Mesendoderm (in vitro differentiated cells): Measurements from ENCODE around the gene VCAN. TPM values are rescaled to one million over a fixed set of nuclear protein-coding genes. Genes with fewer than 3 reads are reported as not detected.

Source experiments
- DNase-seq: peaks from one replicate; pipeline ENCODE4 v3.0.0; 2013
- H2AK5ac ChIP-seq: 2 replicates; pipeline ENCODE4 v1.6.1; 2013; ENCODE audit warnings: low read length, inconsistent platforms
- H2BK120ac ChIP-seq: 2 replicates; pipeline ENCODE4 v1.6.1; 2013; ENCODE audit warnings: low read depth, mild to moderate bottlenecking, low read length, moderate library complexity, mixed read lengths
- H2BK15ac ChIP-seq: replicated peaks from 2 replicates; pipeline ENCODE4 v1.6.1; 2013; ENCODE audit warnings: low read depth, mild to moderate bottlenecking, moderate library complexity
- H2BK5ac ChIP-seq: 2 replicates; pipeline ENCODE4 v1.6.1; 2013; ENCODE audit warnings: low read length, inconsistent platforms
- H3K18ac ChIP-seq: 2 replicates; pipeline ENCODE4 v1.6.1; 2013; ENCODE audit warnings: mild to moderate bottlenecking, low read length, mixed read lengths
- H3K23ac ChIP-seq: one replicate; pipeline ENCODE4 v1.6.1; 2013; ENCODE audit warnings: low read length
- H3K27ac ChIP-seq: 2 replicates; pipeline ENCODE4 v1.5.1; 2013; ENCODE audit warnings: low read depth, mild to moderate bottlenecking, inconsistent platforms, low read length, moderate library complexity
- H3K27me3 ChIP-seq: 2 replicates; pipeline ENCODE4 v1.6.1; 2013; ENCODE audit warnings: low read length, control low read depth, mild to moderate bottlenecking, inconsistent platforms; ENCODE audit not compliant: insufficient read depth, poor library complexity
- H3K36me3 ChIP-seq: 2 replicates; pipeline ENCODE4 v1.6.1; 2013; ENCODE audit warnings: low read length, inconsistent platforms; ENCODE audit not compliant: control insufficient read depth, insufficient read depth
- H3K4ac ChIP-seq: one replicate; pipeline ENCODE4 v1.6.1; 2013; ENCODE audit warnings: low read depth, mild to moderate bottlenecking, low read length, moderate library complexity
- H3K4me1 ChIP-seq: 2 replicates; pipeline ENCODE4 v1.6.1; 2013; ENCODE audit warnings: low read depth, low read length, inconsistent platforms; ENCODE audit not compliant: control insufficient read depth
- H3K4me2 ChIP-seq: 2 replicates; pipeline ENCODE4 v1.6.1; 2013; ENCODE audit warnings: low read length
- H3K4me3 ChIP-seq: 2 replicates; pipeline ENCODE4 v1.5.1; 2013; ENCODE audit warnings: mild to moderate bottlenecking, low read length
- H3K56ac ChIP-seq: one replicate; pipeline ENCODE4 v1.6.1; 2013; ENCODE audit warnings: low read length
- H3K79me1 ChIP-seq: 2 replicates; pipeline ENCODE4 v1.6.1; 2013; ENCODE audit warnings: low read length, inconsistent platforms
- H3K79me2 ChIP-seq: 2 replicates; pipeline ENCODE4 v1.6.1; 2013; ENCODE audit warnings: mild to moderate bottlenecking, low read length; ENCODE audit not compliant: control insufficient read depth, insufficient read depth
- H3K9ac ChIP-seq: 2 replicates; pipeline ENCODE4 v1.6.1; 2013; ENCODE audit warnings: low read length, inconsistent platforms
- H4K5ac ChIP-seq: one replicate; pipeline ENCODE4 v1.6.1; 2013; ENCODE audit warnings: low read length
- H4K8ac ChIP-seq: one replicate; pipeline ENCODE4 v1.6.1; 2013; ENCODE audit warnings: low read depth, mild to moderate bottlenecking, control low read depth, low read length, moderate library complexity
- WGBS: extraction: QIAGEN DNeasy Blood & Tissue Kit; methylation state at CpG from one replicate; pipeline ENCODE4 v1.1.7; 2013; ENCODE audit warnings: low lambda C conversion rate, missing lambda C conversion rate; ENCODE audit not compliant: insufficient coverage; ENCODE audit errors: extremely low coverage; 5-methylcytosine and 5-hydroxymethylcytosine counted together
- polyA plus RNA-seq, 2 experiments: library from polyadenylated mRNA; stranded (reverse); fragments of 200-250 nt; gene quantifications; one replicate each; pipeline ENCODE4 v1.2.3, GENCODE V29; 2013

Gene VCAN
- polyA plus RNA-seq (2013, experiment 1 of 2) = 115 TPM
- polyA plus RNA-seq (2013, experiment 2 of 2) = 116 TPM

DNA sequence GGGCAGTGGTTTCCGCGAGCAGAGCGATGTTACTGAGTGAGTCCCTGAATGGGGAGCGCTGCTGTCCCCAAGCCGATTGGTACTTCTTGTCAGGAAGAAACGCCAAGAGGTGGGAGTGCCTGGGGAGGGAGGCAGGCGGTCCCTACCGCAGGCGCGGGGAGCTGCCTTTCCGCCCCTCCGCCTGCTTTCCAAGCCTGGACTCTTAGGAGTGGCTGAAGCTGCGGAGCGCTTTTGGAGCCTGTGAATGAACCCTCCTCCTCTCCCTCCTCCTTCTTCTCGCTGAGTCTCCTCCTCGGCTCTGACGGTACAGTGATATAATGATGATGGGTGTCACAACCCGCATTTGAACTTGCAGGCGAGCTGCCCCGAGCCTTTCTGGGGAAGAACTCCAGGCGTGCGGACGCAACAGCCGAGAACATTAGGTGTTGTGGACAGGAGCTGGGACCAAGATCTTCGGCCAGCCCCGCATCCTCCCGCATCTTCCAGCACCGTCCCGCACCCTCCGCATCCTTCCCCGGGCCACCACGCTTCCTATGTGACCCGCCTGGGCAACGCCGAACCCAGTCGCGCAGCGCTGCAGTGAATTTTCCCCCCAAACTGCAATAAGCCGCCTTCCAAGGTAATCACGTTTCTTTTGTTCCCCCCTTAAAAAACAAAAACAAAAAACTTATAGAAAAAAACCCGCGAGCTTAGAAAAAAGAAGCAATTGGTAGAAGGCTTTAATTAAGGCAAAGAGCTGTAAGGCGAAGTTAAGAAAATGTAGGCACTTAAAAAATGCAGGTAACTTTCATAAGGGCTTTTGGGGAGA is at the start of gene VCAN:
Gene VCAN (plus strand): TSS at position 340 of the 808 bp plus-strand sequence. CDS start 11,775 bp downstream, outside the sequence.
- DNase-seq = peak; percentile 94
- no peak within 1 kb of the TSS for H2AK5ac ChIP-seq
- H3K9ac ChIP-seq = peak within 1 kb of the TSS; percentile 82
- no CpG with 5 or more reads among the region's 43 CpGs for WGBS
- no peak within 1 kb of the TSS for H2BK15ac ChIP-seq
- H4K5ac ChIP-seq = no peak within 1 kb of the TSS
- H3K56ac ChIP-seq = peak within 1 kb of the TSS; percentile 89
- H3K4me3 ChIP-seq = peak within 1 kb of the TSS; percentile 57
- peak within 1 kb of the TSS; percentile 74 for H3K4me2 ChIP-seq
- no peaks in the 10 kb centered on the region for H3K36me3 ChIP-seq
- H3K79me1 ChIP-seq = no peaks in the 10 kb centered on the region
- peak within 1 kb of the TSS; percentile 69 for H2BK5ac ChIP-seq
- peak within 1 kb of the TSS; percentile 85 for H3K27ac ChIP-seq
- H2BK120ac ChIP-seq = no peak within 1 kb of the TSS
- peak within 1 kb of the TSS; percentile 69 for H3K23ac ChIP-seq
- H3K4ac ChIP-seq = peak within 1 kb of the TSS; percentile 84
- H3K79me2 ChIP-seq = peaks cover 13% of the 10 kb centered on the region
- no peak within 1 kb of the TSS for H4K8ac ChIP-seq
- peak within 1 kb of the TSS; percentile 82 for H3K18ac ChIP-seq
- peaks cover 10% of the 10 kb centered on the region for H3K4me1 ChIP-seq
- H3K27me3 ChIP-seq = no peaks in the 10 kb centered on the region

DNA sequence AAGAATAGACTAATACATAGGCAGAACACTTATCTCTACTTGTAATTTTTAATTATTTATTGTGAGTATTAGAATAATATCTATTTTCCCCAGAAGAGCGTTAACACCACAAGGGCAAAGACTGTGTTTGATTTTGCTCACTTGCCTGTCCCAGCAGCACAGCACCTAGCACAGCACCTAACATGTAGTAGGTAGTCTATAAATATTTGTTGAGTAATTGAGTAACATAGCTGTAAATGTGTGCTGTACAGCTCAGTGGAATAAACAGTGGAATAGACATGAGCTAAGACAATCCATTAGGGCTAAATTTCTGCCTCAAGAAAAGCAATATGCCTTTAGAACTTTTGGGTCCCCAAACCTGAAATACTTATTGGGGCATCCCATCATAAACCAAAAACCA is 49.3 kb upstream of the VCAN start:
- no peak for DNase-seq
- Histone ChIP-seq H3K9ac (no peak overlapping the region), H2BK5ac (no peak overlapping the region), H2AK5ac (no peak overlapping the region), H2BK15ac (no peak overlapping the region), H3K4ac (no peak overlapping the region), H4K5ac (no peak overlapping the region), H3K18ac (no peak overlapping the region), H4K8ac (no peak overlapping the region), H3K27ac (no peak overlapping the region), H3K23ac (no peak overlapping the region), H3K4me1 (no peaks in the 10 kb centered on the region), H3K4me3 (no peak overlapping the region), H3K79me1 (no peaks in the 10 kb centered on the region), H3K36me3 (no peaks in the 10 kb centered on the region), H3K27me3 (no peaks in the 10 kb centered on the region), H3K79me2 (no peaks in the 10 kb centered on the region), H2BK120ac (no peak overlapping the region), H3K4me2 (no peak overlapping the region), H3K56ac (no peak overlapping the region)
- WGBS = no CpG with 5 or more reads among the region's 1 CpG

DNA sequence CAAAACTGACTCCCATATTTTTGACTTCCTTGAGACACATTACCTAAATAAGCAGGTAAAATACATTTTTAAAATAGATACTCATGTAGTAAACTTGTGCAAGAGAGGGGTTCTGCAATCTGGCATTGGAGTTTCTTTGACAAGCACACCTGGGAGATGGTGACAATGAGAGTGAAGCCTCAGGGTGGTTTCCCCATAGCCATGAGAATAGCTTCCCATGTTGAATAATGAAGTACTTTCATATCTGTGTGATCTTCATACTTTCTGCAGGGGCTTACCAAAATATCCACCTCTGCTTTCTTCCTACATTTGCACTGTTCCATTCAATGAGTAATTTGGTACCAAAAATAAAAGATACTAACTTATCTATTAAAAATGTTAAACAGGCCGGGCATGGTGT is 44.7 kb upstream of the VCAN start:
- H2AK5ac ChIP-seq = no peak overlapping the region
- no CpG with 5 or more reads among the region's 1 CpG for WGBS
- H3K79me1 ChIP-seq = no peaks in the 10 kb centered on the region
- H2BK5ac ChIP-seq = no peak overlapping the region
- no peaks in the 10 kb centered on the region for H3K4me1 ChIP-seq
- H4K5ac ChIP-seq = no peak overlapping the region
- H3K27me3 ChIP-seq = no peaks in the 10 kb centered on the region
- no peak overlapping the region for H3K4ac ChIP-seq
- no peaks in the 10 kb centered on the region for H3K79me2 ChIP-seq
- no peak overlapping the region for H3K56ac ChIP-seq
- no peak overlapping the region for H3K27ac ChIP-seq
- no peak for DNase-seq
- no peak overlapping the region for H2BK120ac ChIP-seq
- no peak overlapping the region for H3K9ac ChIP-seq
- no peak overlapping the region for H2BK15ac ChIP-seq
- H3K18ac ChIP-seq = no peak overlapping the region
- no peak overlapping the region for H3K4me2 ChIP-seq
- H3K4me3 ChIP-seq = no peak overlapping the region
- H3K36me3 ChIP-seq = no peaks in the 10 kb centered on the region
- no peak overlapping the region for H3K23ac ChIP-seq
- no peak overlapping the region for H4K8ac ChIP-seq

DNA sequence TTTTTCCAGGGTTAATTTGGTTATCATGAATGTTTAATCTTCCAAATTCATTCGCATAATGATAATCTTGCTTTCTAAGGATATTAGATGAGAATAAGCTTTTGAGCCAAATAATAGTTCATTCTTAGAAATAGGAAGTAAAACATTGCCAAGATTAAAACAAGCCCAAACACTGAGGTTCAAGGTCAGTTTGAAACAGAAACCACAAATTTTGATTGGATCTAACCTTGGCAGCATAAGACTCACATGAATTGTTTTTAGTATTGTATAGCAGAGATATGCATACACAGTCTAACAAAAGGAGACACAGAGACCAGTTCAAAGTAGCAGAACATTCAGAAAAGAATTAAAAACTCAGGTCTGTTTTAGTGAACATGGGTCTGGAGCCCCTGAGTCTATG is 43.4 kb upstream of the VCAN start:
- WGBS = no CpG with 5 or more reads among the region's 1 CpG
- H3K79me1 ChIP-seq = no peaks in the 10 kb centered on the region
- no peak overlapping the region for H4K8ac ChIP-seq
- H2BK5ac ChIP-seq = no peak overlapping the region
- no peaks in the 10 kb centered on the region for H3K4me1 ChIP-seq
- H2AK5ac ChIP-seq = no peak overlapping the region
- no peak overlapping the region for H3K18ac ChIP-seq
- H2BK120ac ChIP-seq = no peak overlapping the region
- no peak overlapping the region for H3K4ac ChIP-seq
- H3K56ac ChIP-seq = no peak overlapping the region
- H3K4me2 ChIP-seq = no peak overlapping the region
- H3K27me3 ChIP-seq = no peaks in the 10 kb centered on the region
- no peak overlapping the region for H3K27ac ChIP-seq
- no peak for DNase-seq
- H3K36me3 ChIP-seq = no peaks in the 10 kb centered on the region
- no peak overlapping the region for H2BK15ac ChIP-seq
- H3K23ac ChIP-seq = no peak overlapping the region
- no peak overlapping the region for H4K5ac ChIP-seq
- H3K79me2 ChIP-seq = no peaks in the 10 kb centered on the region
- H3K9ac ChIP-seq = no peak overlapping the region
- no peak overlapping the region for H3K4me3 ChIP-seq

DNA sequence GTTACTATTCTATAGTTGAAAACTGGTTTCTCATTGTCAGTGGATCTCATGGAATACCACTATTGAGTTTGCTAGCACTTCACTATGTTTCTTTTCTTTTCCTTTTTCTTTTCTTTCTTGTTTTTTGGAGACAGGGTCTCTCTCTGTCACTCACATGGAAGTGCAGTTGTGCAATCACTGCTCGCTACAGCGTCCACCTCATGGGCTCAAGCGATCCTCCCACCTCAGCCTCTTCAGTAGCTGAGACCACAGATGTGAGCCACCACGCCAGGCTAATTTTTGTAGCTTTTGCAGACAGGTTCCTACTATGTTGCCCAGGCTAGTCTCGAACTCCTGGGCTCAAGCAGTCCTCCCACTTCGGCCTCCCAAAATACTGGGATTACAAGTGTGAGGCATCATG is 42.7 kb upstream of the VCAN start:
- no peak overlapping the region for H3K23ac ChIP-seq
- no peak overlapping the region for H3K27ac ChIP-seq
- no peak overlapping the region for H2AK5ac ChIP-seq
- H3K79me1 ChIP-seq = no peaks in the 10 kb centered on the region
- H4K8ac ChIP-seq = no peak overlapping the region
- H2BK5ac ChIP-seq = no peak overlapping the region
- DNase-seq = no peak
- no peak overlapping the region for H3K4ac ChIP-seq
- no CpG with 5 or more reads among the region's 6 CpGs for WGBS
- H3K4me1 ChIP-seq = no peaks in the 10 kb centered on the region
- H3K56ac ChIP-seq = no peak overlapping the region
- no peaks in the 10 kb centered on the region for H3K79me2 ChIP-seq
- no peak overlapping the region for H3K4me3 ChIP-seq
- H3K4me2 ChIP-seq = no peak overlapping the region
- H2BK15ac ChIP-seq = no peak overlapping the region
- H3K18ac ChIP-seq = no peak overlapping the region
- no peaks in the 10 kb centered on the region for H3K27me3 ChIP-seq
- no peak overlapping the region for H4K5ac ChIP-seq
- H2BK120ac ChIP-seq = no peak overlapping the region
- H3K9ac ChIP-seq = no peak overlapping the region
- no peaks in the 10 kb centered on the region for H3K36me3 ChIP-seq
